Measurements from ENCODE around the gene HS3ST3A1.

DNA sequence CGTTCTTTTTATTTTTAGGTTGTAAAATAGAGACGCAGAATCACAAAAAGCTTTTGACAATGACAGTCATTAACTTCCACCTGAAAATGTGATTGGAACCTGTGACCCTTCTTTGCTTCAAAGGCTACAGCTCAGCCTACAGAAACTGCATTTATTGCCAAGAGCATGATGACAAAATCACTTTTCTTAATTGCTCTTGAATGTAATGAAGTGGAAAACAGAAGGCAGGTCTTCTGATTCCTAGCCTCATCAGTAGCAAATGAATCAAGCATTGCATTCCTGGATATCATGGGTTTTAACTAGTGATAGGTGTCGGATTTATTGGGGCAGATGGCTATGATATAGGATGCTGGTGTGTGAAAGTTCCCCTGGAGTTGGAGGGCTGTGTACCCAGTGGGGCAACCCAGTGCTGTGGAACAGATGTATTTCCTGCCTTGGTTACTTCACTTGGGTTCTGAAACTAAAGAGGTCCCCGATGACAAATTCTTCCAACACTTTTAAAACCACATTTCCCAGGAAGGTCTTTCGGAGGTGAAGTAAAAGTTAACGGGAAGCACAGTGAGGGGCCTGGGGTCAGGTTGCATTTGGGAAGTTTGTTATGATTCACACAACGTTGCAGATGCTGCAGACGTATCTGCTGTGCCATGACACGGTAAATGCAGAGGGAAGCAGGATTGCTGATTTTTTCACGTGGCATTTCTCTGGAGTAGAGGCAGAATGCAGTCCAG, 127.5 kb downstream of the HS3ST3A1 start:
- TF ChIP-seq TAF1 (IDR thresholded peaks at IDR 0.05; ENCODE audit: borderline replicate concordance, low read depth, low read length): no peak
- TF ChIP-seq POLR2AphosphoS5 (IDR thresholded peaks at IDR 0.05; ENCODE audit: low read depth, low read length): no peak
- TF ChIP-seq POLR2A (IDR thresholded peaks at IDR 0.05; ENCODE audit: low read depth, low read length): no peak
